GM21529 (cell line): Measurements from ENCODE around the gene TBC1D10B.

Experiments used
- ATAC-seq: cut with Tn5 transposase; IDR thresholded peaks from one replicate; pipeline ENCODE4 v1.9.1; 2021; ENCODE audit not compliant: unreplicated experiment

TBC1D10B gene

GRCh38 chr16:30370456-30371247 is at the start of gene TBC1D10B:
Gene TBC1D10B, minus strand, starts transcription at chr16:30370494. Its CDS starts 311 bp downstream, at chr16:30370183.
- ATAC-seq = peak; percentile 75

DNA sequence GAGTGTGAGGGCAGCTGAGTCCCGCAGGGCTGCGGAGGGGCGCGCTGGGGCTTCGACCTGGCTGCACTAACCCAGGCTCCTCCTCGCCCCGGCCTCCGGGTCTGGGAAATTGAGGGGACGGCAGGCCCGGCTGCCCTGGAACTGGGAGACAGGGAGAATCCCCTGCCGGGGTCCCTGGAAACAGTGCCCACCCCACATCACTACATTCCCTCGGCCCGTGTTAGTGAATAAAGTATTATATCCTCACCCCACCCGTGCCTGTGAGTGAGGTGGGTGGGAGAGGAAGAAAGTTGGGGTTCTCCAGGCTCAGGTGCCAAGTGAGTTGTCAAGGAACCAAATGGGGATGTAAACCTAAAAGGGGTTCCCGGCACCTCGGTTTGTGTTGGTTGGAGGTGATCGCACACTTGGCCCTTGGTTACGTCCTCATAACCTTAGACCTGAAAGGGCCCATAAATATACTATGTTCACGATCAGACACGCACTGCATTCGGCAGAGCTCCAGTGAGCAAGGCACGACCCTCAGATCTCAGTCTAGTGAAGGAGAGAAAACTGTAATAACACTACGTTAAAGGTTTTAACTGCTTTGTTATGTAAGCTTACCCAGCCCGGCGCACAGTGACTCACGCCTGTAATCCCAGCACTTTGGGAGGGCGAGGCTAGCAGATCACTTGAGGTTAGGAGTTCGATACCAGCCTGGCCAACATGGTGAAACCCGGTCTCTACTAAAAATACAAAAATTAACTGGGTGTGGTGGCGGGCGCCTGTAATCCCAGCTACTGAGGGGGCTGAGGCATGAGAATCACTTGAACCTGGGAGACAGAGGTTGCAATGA is 48.3 kb upstream of the TBC1D10B start:
- no peak for ATAC-seq

- ATAC-seq = peak; percentile 72
Observed at GRCh38 chr16:30417529-30418349, 47.4 kb upstream of the TBC1D10B start.

GRCh38 chr16:30416624-30417528 is 46.6 kb upstream of the TBC1D10B start:
- peak; percentile 16 for ATAC-seq

- ATAC-seq = no peak
Observed at GRCh38 chr16:30416047-30416603, 45.8 kb upstream of the TBC1D10B start.

- no peak for ATAC-seq
Observed at GRCh38 chr16:30414159-30414558, 43.9 kb upstream of the TBC1D10B start.

DNA sequence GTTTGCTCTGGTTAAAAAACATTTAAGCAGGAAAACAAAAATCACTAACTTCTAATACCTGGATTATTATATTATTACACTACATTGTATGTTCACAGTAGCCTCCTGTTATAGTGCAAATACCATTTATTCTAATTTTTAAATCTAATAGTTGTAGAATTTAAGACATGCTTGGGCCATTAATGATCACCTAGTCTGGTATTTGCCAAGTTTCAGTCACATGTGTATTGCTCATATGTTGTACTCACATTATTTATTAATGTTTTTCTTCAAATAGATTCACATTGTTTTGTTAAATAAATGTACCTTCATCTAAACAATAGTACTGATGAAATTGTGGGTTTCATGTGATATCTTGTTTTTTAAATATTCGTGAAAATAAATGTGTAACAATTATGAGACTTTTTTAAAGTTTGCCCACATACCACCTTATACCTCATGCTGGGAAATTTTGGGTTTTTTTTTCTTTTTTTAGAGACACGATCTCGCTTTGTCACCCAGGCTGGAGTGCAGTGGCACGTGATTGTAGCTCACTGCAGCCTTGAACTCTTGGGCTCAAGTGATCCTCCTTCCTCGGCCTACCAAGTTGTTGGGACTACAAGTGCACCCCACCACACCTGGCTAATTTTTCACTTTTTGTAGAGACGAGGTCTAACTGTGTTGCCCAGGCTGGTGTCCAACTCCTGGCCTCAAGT is 43.0 kb upstream of the TBC1D10B start:
- ATAC-seq = no peak

- peak; percentile 44 for ATAC-seq
Observed at GRCh38 chr16:30409125-30410060, 39.1 kb upstream of the TBC1D10B start.

DNA sequence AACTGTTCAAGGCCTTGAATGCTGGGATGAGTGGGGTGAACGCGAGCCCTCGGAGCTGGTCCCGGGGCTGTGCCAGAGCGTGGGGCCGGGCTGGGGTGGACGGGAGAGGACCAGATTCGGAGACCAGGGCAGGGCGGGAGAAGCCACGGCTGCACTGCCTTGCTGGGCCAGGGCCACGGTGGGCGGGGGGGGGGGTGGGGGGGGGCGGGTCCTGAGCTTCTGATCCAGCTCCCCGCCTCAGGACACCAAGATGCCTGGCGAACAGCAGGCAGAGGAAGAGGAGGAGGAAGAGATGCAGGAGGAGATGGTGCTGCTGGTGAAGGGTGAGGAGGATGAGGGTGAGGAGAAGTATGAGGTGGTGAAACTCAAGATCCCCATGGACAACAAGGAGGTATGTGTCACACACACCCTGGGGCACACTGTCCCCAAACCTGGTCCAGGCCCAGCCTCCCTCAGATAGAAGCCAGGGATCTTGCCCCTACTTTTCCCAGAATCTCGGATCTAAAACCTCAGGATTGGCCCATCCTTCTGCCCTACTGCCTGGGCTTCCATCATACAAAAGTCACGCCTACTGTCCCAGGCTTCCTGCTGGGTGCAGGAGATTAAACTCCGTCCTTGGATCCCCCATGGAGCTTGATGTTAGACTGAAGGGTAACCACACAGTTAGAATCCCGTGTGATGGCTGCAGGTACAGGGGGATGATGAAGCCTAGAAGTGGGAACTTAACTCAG is 37.7 kb upstream of the TBC1D10B start:
- ATAC-seq = no peak

- peak; percentile 77 for ATAC-seq
Observed at GRCh38 chr16:30407102-30407803, 37.0 kb upstream of the TBC1D10B start, which contains the start of gene ZNF771. Gene ZNF771, plus strand, starts transcription at chr16:30407606. Its CDS starts 448 bp downstream, at chr16:30408054.

GRCh38 chr16:30406795-30407101 is 36.5 kb upstream of the TBC1D10B start:
- no peak for ATAC-seq

DNA sequence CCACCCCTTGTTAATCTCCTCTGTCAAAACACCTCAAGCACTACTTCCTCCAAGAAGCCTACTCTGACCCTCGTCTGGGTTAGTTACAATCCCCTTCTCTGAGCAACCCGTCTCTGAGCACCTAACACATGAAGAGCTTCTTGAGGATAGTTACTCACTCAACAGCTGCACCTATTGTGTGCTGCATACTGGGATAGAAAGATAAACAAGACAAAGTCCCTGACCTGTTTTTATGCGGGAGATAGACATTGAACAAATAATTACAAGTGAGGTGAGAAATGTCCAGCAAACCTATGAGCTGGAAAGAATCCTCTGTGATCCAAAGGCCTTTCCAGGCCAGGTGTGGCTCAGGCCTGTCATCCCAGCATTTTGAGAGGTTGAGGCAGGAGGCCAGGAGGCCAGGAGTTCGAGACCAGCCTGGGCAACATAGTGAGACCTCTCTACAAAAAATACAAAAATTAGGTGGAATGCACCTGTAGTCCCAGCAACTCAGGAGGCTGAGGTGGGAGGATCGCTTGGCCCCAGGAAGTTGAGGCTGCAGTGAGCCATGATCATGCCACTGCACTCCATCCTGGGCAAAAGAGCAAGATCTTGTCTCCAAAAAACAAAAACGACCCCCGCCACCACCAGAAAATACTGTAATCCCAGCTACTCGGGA is 31.6 kb upstream of the TBC1D10B start:
- no peak for ATAC-seq

GRCh38 chr16:30399435-30400186 is 29.3 kb upstream of the TBC1D10B start:
- no peak for ATAC-seq

DNA sequence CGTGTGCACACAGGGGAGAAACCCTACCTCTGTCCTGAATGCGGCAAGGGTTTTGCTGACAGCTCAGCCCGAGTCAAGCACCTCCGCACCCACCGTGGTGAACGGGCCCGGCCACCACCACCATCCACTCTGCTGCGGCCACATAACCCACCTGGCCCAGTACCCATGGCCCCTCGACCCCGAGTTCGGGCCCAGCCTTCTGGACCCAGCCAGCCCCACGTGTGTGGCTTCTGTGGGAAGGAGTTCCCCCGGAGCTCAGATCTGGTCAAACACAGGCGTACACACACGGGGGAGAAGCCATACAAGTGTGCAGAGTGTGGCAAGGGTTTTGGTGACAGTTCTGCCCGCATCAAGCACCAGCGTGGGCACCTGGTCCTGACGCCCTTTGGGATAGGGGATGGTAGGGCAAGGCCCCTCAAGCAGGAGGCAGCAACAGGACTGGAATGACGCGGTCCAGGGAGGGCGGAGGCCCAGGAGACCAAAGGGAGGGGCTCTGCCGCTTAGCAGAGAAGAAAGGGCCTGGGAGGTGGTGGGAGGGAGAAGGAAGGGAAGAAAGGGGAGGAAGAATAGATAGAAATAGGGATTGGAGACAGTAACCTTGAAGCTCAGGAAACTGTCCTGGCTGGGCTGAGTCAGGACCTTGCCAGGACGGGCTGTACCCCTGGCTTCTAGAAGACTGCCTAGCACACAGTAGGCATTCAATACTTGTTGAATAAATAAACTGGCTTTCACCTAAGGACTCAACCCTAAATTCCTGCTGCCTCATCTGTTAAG is 28.6 kb upstream of the TBC1D10B start:
- no peak for ATAC-seq
